ENCODE data around the gene ALDH2.
"Not testable (repeated sequence)": the region's sequence is repeated elsewhere in the genome, so short reads cannot be mapped to it uniquely, and the experiment has no call there.

Gene ALDH2

DNA sequence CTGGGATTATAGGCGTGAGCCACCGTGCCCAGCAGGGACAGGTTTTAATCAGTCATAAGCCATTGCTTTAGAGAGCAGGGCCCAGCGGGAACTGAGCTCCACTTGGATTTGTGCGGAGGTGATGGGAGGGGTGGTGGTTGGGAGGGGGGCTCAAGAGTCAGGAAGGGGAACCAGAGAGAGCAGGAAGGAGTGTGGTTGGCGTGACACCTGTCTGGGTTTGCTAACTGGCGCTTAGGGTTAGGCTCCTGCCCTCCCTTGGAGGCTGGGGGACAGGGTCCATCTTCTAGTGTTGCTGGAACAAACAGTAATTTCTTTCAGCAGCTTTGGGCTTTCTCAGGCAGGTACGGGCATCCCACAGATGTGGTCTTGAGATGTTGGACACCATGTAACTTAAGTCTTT lies 7.5 kb upstream of the ALDH2 start:
- DNase-seq (ENCODE audit: low read depth in 3 of 3), result no peak

DNA sequence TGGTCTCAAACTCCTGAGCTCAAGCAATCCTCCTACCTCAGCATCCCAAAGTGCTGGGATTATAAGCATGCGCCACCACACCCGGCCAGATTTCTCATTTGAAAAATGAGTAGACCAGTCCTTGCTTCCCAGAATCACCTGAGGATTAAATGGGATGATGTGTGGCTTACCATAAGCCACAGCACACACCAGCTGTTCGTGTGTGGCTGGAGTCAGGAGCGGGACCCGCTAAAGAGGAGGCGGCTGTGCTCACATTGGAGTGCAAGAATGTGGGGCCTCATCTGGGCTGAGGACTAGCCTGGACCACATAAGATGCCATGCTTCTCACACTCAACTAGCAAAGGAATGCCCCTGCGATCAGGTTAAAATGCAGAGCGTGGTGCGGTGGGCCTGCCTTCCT lies 6.7 kb upstream of the ALDH2 start:
- no peak for DNase-seq (ENCODE audit: low read depth in 3 of 3)

DNA sequence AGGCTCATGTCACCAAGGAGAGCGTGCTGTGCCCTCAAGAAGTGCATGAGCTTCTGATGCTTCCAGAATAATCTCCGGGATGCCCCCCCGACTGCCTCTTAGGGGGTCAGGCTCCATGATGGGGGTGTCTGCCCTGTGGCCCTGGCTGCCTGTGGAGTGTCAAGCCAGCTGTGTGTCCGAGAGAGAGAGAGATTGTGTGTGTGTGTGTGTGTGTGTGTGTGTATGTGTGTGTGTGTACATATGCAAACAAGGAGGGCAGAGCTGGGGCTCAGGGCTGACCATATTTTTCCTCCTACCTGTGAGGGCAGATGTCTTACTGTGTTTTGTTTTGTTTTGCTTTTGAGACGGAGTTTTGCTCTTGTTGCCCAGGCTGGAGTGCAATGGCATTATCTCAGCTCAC lies 5.6 kb upstream of the ALDH2 start:
- DNase-seq (ENCODE audit: low read depth in 3 of 3), result no peak

DNA sequence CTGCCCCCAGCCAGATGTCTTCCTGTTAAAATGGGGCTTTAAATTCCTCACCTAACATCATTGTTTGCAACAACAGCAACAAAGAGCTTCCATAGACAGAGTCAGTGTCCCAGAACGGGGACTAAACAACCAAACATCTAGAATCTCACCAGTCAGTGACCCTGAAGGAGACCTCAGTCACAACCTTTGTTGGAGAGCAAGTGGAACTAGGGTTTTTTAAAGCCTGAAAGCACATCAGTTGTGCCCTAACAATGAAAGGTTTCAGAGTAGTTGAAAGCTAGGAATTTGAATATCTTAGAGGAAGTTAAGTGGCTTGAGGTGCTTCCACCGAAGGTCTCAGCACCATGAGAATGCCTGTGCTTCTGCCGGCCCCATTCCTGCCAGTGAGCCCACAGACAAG lies 5.0 kb upstream of the ALDH2 start:
- DNase-seq (ENCODE audit: low read depth in 3 of 3), result no peak

DNA sequence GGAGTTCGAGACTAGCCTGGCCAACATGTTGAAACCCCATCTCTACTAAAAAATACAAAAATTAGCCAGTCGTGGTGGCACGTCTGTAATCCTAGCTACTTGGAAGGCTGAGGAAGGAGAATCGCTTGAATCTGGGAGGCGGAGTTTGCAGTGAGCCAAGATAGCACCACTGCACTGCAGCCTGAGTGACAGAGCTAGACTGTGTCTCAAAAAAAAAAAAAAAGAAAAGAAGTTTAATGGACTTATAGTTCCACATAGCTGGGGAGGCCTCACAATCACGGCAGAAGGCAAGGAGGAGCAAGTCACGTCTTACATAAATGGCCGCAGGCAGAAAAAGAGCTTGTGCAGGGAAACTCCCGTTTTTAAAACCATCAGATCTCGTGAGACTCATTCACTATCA lies 3.2 kb upstream of the ALDH2 start:
- not testable (repeated sequence) for DNase-seq (ENCODE audit: low read depth in 3 of 3)

DNA sequence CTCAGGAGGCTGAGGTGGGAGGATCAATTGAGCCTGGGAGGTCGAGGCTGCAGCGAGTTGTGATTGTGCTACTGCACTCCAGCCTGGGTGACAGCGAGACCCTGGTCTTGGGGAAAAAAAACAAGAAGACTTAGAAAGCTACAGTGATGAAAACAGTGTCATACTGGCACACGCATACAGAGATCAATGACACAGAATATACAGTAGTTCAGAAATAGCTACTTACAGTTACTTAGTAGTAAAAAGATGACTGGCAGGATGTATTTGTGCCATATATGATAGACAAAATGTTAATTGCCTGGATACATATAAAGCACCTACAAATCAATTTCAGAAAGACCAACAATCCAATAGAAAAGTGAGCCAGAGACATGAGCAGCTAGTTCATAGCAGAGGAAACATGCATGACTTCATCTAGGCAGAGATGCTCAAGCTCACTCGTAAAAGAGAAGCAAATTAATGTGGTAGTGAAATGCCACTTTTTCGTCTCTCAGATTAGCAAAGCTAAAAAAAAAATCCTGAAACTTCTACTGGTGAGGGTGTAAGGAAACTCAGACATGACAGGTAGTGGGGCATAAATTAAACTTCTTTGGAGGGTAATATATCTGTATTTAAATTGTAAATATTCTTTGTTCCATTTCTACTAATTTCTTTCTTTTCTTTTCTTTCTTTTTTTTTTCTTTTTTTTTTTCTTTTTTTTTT lies 2.5 kb upstream of the ALDH2 start:
- no peak for DNase-seq (ENCODE audit: low read depth in 3 of 3)

DNA sequence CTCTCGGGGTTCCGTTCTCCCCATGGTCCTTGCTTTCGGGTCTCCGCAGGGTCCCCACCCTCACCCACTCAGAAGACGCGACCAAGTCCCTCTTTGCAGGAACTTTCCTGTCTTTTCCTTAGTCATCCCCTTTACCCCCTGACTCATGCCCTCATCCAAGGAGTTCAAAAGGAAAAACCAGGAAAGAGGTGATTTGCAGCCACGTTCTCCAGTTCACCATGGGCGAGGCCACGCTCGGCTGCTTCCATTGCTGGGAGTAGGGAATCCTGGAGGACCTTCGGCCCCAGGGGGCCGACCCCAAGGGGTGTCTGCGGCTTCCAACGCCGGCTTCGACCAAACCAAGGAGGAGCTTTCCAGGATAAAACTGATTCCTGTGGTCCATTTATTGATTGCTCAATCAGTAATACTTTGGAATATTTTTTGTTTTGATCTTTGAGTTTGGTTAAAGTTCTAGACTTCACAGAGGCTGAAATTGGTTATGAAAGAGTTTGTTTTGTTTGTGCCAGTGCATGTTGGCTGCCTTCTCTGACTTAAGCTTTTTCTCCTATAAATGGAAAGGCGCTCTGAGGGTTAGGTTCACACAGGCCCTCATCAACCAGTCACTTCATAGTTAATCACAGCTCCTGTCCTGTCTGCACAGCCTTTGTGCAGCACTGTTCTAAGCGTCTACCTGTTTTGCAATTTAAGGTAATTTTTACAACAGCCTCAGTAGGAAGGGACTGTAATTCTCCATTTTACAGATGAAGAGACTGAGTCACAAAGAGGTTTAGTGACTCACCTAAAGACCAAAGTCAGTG lies 827 bp downstream of the ALDH2 start:
- DNase-seq (ENCODE audit: low read depth in 3 of 3), result no peak

DNA sequence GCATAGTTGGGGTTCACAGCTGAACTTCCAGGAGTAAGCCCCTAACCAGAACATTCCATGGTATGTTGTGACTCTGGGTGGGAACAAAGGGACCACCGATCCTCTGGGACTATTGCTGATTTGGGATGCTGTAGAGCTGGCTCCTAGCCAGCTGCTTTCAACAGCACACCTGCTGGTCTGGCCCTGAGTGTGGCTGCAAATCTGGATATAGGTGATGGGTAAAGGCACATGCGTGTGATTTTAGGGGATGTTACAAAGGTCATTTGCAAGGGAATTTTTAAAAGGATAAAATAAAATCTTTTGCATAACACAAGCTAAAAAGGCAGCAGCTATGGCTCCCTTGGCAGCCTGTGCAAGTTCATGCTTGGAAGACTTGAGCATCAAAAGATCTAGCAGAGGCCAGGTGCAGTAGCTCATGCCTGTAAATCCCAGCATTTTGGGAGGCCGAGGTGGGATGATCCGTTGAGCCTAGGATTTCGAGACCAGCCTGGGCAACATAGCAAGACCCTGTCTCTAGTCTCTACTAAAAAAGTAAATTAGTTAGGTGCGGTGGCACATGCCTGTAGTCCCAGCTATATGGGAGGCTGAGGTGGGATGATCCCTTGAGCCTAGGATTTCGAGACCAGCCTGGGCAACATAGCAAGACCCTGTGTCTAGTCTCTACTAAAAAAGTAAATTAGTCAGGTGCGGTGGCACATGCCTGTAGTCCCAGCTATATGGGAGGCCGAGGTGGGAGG lies 1.6 kb downstream of the ALDH2 start:
- DNase-seq (ENCODE audit: low read depth in 3 of 3), result no peak

DNA sequence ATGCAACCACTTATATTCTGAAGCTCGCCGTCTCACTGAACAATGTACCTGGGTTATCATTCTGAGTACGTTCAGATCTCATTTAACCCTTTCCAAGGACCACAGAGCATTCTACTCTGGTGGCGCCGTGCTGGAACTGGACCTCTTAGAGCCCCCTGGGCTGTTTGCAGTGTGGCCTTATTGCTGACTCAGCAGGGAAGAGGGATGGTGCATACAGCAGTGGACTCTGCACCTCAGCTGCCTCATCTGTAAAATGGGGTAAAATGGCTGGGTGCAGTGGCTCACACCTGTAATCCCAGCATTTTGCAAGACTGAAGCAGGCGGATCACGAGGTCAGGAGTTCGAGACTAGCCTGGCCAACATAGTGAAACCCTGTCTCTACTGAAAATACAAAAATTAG lies 2.9 kb downstream of the ALDH2 start:
- no peak for DNase-seq (ENCODE audit: low read depth in 3 of 3)

DNA sequence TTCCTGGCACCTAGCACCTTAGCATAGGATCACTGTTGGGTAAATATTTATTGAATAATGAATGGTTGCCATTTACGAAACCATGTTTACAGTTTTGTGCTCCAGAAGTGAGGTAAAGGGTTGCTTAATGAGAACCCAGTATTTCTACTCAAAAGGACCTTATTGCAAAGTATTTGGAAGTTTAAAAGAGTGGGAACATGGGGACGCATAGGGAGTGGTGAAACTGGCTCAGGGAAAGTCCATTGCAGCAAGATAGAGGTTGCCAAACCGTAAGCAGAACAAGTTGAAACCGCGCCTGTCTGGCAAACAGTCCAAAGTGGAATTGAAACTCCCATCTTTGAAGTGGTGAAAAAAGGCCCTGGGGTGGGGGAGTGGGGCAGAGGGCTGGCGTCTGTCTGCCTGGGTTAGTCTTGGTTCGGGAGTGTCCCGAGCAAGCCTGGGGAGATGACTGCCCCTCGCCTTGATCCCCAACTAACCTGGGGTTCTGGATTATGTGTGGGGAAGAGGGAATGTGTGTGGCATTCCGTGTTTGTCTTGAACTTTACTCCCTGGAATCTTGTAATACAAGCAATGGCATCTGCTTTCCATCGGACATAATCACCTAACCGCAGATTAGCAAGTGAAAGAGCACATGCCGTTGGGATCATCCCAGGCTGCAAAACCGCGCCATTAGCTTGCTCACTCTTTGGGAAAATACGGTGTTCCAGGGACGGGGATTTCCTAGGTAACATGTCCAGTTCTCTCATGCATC lies 7.2 kb downstream of the ALDH2 start:
- no peak for DNase-seq (ENCODE audit: low read depth in 3 of 3)

DNA sequence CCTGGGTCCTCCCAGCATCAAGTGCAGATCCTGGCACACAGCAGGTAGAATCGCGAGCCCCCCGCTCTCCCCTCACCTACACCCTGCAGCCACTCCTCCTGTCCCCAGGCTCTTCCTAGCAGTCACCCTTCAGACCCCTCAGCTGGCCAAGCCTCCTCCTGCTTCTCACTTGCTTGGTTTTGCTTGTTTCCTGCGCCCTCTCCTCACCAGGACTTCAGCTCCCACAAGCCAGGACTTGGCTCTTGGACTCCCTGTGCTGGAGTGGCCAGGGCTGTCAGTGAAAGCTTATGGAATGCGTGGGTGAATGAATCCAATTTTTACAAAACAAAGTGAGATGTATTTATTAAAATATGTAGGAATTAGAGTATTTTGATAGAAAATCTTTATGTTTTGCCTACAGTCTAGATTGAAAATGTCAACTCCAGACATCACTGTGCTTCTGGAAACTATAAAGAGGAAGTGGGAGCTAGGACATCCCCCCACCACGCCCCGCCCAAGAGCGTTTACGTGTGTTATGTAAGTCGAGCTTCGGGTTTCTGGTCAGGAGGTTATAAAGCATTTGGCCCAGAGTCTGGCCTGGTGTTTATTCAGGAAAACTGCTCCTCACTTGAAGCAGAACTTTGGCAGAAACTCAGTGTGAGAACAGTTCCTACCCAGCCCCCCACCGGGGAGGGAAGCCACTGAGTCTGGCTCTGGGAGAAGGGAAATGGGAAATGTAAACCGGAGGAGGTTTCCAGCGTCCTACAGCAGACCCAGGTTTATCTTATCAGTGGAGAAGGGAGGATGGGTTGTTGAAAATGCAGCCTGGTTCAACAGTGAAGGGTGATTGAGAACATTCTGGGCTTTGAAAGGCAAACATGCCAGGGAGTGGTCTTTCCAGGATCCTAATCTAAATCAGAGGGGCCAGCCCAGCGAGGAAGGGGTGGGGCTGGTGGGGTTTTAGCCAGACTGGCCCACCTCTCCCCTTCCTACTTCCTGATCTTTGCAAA lies 8.8 kb downstream of the ALDH2 start:
- no peak for DNase-seq (ENCODE audit: low read depth in 3 of 3)

DNA sequence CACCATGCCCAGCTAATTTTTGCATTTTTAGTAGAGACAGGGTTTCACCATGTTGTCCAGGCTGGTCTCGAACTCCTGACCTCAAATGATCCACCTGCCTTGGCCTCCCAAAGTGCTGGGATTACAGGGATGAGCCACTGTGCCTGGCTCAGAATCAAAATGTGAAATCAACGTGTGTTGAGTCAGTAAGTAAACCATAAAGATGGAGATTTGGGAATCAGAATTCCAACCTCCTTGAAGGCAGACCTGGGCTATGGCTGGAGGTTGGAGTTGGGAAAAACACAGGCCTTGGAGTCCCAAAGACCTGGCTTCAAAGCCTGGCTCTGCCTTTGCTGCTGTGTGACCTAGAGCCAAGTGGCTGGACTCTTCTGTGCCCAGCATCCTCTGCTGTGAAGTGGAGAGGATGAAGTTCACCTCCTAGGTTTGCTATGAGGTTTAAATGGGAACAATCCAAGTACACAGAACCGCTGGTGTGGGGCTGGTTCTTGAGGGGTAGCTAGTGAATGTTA lies 10.2 kb downstream of the ALDH2 start:
- no peak for DNase-seq (ENCODE audit: low read depth in 3 of 3)

DNA sequence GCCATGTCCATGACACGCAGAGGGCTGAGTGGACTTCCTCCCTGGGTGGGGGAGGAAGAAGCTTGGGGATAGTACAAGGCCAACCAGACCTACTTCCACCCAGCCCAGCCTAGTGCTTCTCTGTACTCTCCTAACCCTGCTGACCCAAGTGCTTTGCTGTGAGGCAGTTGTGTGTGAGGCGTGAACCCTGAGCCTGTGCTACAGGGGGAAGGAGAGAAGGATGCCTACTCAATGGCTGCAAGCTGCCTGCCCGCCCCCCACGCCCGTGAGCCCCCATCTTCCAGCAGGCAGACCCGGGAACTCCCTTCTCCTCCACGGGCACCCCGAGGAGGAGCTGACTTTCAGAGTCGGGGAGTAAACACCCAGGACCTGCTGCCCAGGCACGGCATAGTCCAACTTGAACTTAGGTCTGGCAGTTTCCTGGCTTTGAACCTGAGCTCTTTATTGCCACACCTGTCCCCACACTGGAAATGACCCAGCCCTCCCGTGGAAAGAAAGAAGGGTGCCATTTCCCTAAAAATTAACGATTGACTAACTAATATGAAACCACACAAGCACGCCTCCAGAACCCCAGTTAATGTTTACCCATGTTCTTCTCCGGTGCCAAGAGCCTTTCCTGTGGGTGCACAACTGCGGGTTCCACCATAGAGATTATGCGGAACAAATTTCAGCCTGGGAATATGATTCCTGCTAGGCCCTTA lies 10.8 kb downstream of the ALDH2 start:
- DNase-seq (ENCODE audit: low read depth in 3 of 3), result no peak

DNA sequence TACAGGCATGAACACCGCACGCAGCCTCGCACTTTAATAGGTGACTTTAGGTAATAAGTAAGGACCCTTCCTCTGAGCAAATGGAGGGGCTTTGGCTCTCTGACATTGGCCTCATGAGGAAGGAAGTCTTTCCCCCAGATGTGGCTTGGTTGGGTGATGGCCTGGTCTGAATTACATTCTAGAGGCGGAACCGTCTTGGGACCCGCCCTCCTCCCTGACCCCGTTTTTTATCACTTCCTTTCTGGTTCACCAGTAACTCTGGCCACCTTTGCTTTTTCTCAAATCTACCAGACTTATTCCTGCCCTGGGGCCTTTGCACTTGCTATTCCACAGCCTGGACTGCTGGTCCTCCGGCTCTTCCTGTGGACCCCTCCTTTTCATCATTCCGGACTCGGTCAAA lies 13.4 kb downstream of the ALDH2 start:
- DNase-seq (ENCODE audit: low read depth in 3 of 3), result no peak

DNA sequence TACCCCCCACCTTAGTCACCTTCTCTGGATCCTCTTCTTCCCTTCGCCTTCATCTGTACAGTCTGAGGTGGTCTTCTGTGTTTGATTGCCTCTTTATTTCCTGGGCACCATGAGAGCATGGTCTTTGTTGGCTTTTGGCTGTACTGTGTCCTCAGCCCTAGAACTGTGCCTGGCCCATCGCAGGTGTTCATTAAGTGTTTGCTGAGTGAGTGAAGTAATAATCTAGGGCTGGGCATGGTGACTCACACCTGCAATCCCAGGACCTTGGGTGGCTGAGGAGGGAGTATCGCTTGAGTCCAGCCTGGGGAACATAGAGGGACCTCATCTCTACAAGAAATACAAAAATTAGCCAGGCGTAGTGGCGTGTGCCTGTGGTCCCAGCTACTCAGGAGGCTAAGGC lies 13.9 kb downstream of the ALDH2 start:
- no peak for DNase-seq (ENCODE audit: low read depth in 3 of 3)

DNA sequence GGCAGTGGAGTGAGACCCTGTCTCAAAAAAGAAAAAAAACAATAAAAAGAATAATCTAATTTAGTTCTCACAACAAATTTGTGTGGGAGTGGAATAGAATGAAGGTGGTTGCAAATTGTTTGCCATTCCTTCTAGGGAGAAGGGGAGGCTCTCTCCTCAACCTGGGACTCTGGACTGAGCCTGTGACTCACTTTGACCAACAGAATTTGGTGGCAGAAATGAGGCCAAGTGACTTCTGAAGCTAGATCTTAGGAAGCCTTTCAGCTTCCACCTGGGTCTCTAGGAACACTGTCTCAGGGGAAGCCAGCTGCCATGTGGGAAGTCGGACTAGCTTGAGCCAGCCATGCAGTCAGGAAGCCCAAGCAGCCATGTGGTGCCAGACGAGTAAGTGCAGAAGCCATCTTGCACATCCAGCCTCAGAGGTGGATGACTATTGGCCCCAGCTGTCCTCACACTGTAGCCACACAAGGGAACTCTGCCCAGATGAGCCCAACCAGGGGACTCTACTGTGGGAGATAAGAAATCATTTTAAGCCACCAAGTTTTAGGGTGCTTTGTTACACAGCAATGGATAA lies 14.4 kb downstream of the ALDH2 start:
- DNase-seq (ENCODE audit: low read depth in 3 of 3), result no peak

DNA sequence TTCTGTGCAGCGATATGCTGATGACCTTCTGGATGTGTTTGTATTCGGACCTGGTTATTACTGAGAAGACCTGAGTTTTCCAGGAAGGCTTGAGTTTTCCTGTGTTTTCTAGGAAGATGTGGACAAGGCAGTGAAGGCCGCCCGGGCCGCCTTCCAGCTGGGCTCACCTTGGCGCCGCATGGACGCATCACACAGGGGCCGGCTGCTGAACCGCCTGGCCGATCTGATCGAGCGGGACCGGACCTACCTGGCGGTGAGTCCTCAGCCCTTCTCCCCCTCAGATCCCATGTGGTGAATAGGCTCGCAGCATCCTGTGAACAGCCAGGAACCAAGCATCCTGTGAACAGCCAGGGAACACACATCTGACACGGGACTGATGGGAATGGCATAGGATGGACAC lies 16.3 kb downstream of the ALDH2 start:
- DNase-seq (ENCODE audit: low read depth in 3 of 3), result no peak

DNA sequence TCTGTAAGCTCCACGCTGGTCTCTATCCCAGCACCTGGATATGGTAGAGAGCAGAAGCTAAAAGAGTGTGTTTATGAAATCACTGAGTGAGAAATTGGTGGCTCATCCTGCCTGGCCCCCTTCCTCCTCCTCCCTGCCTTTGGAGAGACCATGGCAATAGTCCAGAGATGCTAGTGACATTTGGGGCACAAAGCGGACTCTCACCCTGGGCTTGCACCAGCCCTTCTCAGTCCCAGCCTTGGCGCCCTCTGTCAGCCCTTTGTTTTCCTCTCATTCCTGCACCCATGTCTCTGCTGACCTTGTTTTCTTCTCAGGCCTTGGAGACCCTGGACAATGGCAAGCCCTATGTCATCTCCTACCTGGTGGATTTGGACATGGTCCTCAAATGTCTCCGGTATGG lies 18.2 kb downstream of the ALDH2 start:
- no peak for DNase-seq (ENCODE audit: low read depth in 3 of 3)

DNA sequence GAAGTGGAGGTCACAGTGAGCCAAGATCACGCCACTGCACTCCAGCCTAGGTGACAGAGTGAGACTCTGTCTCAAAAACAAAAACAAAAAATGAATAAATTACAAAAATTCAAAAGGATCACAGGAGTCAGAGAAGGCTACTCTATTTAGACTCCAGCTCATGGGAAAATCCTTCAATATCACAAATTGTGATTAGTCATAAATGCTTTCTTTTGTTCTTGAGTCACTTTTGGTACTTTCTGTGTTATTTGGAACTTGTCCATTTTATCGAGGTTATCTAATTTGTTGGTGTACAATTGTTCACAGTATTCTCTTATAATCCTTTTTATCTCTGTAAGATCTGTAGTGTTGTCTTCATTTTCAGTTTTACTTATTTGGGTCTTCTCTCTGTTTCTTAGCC lies 18.9 kb downstream of the ALDH2 start:
- no peak for DNase-seq (ENCODE audit: low read depth in 3 of 3)

DNA sequence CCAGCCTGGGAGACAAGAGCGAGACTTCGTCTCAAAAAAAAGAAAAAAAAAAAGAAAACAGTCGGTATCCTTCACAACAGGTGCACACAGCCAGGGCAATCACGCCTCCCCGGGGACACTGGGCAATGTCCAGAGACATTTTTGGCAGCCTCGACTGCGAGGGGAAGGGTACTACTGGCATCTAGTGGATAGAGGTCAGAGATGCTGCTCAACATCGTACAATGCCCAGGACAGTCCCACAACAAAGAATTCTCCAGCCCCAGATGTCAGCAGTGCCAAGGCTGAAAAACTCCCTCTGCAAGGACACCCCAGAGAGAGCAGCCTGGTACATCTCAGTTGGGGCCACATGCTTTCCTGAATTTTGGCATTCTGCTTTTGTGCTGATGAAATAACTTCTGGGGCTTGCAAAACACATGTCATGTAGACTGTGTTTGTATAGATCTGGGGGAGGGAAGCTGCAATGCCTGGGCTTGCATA lies 21.5 kb downstream of the ALDH2 start:
- DNase-seq (ENCODE audit: low read depth in 3 of 3), result no peak
